Measurements from ENCODE around the gene EXT2. TPM values are rescaled to one million over a fixed set of nuclear protein-coding genes. Genes with fewer than 3 reads are reported as not detected.

The EXT2 gene
- total and polyA plus RNA-seq, 2 of the 13 experiments (the other 11 are each of a cell fraction or from before 2014, with no cell fraction given), result 61.5 to 68.7 TPM

DNA sequence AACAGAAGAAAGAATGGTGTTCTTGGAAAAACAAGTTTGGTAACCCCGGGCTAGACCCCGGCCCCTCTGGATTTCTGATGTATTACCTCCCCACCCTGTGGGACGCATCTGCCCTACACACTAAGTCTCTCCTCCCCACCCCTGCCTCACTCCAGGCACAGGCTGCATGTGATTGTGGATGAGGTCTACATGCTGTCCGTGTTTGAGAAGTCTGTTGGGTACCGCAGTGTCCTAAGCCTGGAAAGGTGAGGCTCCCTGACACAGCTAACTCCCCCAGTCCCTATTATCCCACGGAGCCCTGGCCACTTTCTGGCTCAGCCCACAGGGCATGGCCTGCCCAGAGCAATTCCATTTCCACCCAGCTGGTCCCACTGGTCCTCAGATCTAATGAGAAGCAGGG lies 16.1 kb upstream of the EXT2 start:
- in situ Hi-C loops (cut with HindIII; ENCODE audit: extremely low pct_ligation_motif_present, low pct_unique_long_range_greater_than_20kb), result no loop called here
- ATAC-seq, result no peak
- H3K4me3 ChIP-seq (replicated peaks in 1 of 3; ENCODE audit: insufficient read depth in 1 of 3, low read depth in 2 of 3, low read length in 3 of 3), result no peak overlapping the region
- no peak overlapping the region for H3K4me2 ChIP-seq (ENCODE audit: low read depth, low read length)
- H2AFZ ChIP-seq (ENCODE audit: low read length), result no peak overlapping the region
- no peaks in the 10 kb centered on the region for H3K9me3 ChIP-seq (ENCODE audit: low read length)
- 13% methylated on average over 4 of the region's 6 CpGs for WGBS (ENCODE audit: low lambda C conversion rate)
- no peak overlapping the region for H3K27ac ChIP-seq (ENCODE audit: extremely low read length, insufficient read depth, low read length)
- H3K4me1 ChIP-seq (ENCODE audit: insufficient read depth, low read length), result peaks cover 13% of the 10 kb centered on the region
- DNase-seq (ENCODE audit: low spot score), result no peak
- no peaks in the 10 kb centered on the region for H3K36me3 ChIP-seq (replicated peaks in 1 of 2; ENCODE audit: control insufficient read depth in 1 of 2, insufficient read depth in 2 of 2, low read length in 2 of 2)
- ChIA-PET CTCF (ENCODE audit: low intra/inter-chr PET ratio, low total read pairs) (no interaction called here), POLR2A (no interaction called here)
- intact Hi-C loops (cut with micrococcal nuclease; ENCODE audit: unreplicated experiment), result no loop called here
- no peak overlapping the region for H3K9ac ChIP-seq (ENCODE audit: insufficient read depth, low read depth, low read length)
- no peak for FAIRE-seq
- peaks cover 1 to 10% of the 10 kb centered on the region in 2 experiments; a peak in 3 of 5 replicates for H3K27me3 ChIP-seq (ENCODE audit: control insufficient read depth in 1 of 2, insufficient read depth in 2 of 2, low read length in 2 of 2)
- TF ChIP-seq, protein P1, sequence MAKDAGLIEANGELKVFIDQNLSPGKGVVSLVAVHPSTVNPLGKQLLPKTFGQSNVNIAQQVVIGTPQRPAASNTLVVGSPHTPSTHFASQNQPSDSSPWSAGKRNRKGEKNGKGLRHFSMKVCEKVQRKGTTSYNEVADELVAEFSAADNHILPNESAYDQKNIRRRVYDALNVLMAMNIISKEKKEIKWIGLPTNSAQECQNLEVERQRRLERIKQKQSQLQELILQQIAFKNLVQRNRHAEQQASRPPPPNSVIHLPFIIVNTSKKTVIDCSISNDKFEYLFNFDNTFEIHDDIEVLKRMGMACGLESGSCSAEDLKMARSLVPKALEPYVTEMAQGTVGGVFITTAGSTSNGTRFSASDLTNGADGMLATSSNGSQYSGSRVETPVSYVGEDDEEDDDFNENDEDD (CRISPR knock-in tag; IDR thresholded peaks at IDR 0.05; ENCODE audit: borderline replicate concordance), result no peak
- TF ChIP-seq ZNF562 (CRISPR knock-in tag; IDR thresholded peaks at IDR 0.05; ENCODE audit: borderline replicate concordance) (no peak), ZNF34 (CRISPR knock-in tag; IDR thresholded peaks at IDR 0.05; ENCODE audit: borderline replicate concordance) (no peak), SAFB2 (CRISPR knock-in tag; IDR thresholded peaks at IDR 0.05; ENCODE audit: borderline replicate concordance, low read depth) (no peak), MAF1 (CRISPR knock-in tag; IDR thresholded peaks at IDR 0.05; ENCODE audit: borderline replicate concordance) (no peak), EED (CRISPR knock-in tag; IDR thresholded peaks at IDR 0.05) (no peak), ARNT (IDR thresholded peaks at IDR 0.05) (no peak), ZNF143 (CRISPR knock-in tag; IDR thresholded peaks at IDR 0.05) (no peak), TCF12 (IDR thresholded peaks at IDR 0.05) (no peak), TCF12 (CRISPR knock-in tag; IDR thresholded peaks at IDR 0.05) (no peak), ZNF101 (CRISPR knock-in tag; IDR thresholded peaks at IDR 0.05; ENCODE audit: borderline replicate concordance, low read depth) (no peak), ZSCAN20 (CRISPR knock-in tag; IDR thresholded peaks at IDR 0.05; ENCODE audit: borderline replicate concordance) (no peak), HOXA7 (CRISPR knock-in tag; IDR thresholded peaks at IDR 0.05) (no peak), ZBTB1 (CRISPR knock-in tag; IDR thresholded peaks at IDR 0.05; ENCODE audit: borderline replicate concordance) (no peak)
- TF ChIP-seq, protein P2, sequence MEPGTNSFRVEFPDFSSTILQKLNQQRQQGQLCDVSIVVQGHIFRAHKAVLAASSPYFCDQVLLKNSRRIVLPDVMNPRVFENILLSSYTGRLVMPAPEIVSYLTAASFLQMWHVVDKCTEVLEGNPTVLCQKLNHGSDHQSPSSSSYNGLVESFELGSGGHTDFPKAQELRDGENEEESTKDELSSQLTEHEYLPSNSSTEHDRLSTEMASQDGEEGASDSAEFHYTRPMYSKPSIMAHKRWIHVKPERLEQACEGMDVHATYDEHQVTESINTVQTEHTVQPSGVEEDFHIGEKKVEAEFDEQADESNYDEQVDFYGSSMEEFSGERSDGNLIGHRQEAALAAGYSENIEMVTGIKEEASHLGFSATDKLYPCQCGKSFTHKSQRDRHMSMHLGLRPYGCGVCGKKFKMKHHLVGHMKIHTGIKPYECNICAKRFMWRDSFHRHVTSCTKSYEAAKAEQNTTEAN (CRISPR knock-in tag; conservative IDR thresholded peaks at IDR 0.05), result no peak
- H3K79me2 ChIP-seq (ENCODE audit: insufficient read depth, low read length), result no peaks in the 10 kb centered on the region
- BruUV-seq (replicated peaks), result no TSS peak
- H4K20me1 ChIP-seq (ENCODE audit: insufficient read depth, low read length), result no peaks in the 10 kb centered on the region
